ENCODE measurements around the gene MIDN.

The MIDN gene

DNA sequence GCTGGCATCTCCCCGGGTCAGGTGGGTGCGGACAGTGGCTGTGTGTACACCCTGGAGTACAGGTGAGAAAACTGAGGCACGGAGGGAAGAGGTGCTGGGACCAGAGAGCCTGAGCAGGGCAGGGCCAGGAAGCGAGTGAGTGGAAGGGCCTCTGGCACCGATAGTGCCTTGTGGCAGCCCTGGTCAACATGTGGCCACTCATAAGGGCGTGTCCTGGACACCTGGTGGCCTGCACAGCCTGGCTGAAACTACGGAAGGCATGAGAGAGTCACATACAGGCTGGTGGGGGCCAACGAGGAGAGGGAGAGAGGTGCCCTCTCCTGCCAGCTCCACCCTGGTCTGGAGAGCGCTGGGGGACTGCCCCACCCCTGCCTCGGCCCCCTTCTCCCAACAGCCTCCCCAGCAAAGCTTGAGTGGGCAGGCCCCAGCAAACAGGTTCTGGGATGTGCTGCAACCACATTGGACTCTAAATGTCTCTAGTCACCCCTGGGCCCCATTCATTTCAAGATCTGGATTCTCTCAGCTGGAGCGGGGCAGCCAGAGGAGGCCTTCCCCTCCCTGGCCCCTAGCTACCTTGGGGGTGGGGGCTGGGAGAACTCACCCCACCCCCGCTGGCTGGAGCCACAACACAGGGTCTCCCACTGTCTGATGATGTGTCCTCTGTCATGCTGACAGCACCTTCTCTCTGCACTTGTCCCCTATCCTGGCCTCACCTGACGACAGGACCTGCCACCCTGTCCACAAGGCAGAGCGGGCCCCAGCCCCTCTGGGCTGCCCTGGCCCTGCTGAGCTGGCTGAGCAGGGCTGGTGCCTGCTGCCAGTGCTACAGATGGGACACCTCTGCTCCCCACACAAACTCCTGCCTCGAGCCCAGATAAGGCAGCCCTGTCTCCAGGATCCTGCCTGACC, 16.4 kb upstream of the MIDN start:
- DNase-seq: no peak

DNA sequence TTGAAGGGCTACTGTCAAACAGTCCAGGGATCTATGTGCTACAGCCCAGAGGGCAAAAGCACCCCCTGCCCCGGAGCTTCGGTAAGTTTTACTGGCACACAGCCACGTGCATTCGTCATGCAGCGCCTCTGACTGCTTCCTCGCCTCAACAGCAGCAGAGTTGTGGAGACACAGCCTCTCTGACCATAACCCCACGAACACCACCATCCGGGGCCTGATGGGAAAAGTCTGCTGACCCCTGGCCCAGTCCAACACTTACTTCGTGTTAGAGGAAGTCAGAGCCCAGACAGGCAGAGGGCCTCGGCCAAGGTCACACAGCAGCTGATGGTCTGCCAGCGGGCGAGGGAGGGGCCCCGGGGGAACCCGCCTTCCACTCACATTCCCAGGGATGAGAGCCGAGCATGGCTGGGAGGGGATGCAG, 15.7 kb upstream of the MIDN start:
- peak in 1 of 56 donors; percentile 23 for DNase-seq

DNA sequence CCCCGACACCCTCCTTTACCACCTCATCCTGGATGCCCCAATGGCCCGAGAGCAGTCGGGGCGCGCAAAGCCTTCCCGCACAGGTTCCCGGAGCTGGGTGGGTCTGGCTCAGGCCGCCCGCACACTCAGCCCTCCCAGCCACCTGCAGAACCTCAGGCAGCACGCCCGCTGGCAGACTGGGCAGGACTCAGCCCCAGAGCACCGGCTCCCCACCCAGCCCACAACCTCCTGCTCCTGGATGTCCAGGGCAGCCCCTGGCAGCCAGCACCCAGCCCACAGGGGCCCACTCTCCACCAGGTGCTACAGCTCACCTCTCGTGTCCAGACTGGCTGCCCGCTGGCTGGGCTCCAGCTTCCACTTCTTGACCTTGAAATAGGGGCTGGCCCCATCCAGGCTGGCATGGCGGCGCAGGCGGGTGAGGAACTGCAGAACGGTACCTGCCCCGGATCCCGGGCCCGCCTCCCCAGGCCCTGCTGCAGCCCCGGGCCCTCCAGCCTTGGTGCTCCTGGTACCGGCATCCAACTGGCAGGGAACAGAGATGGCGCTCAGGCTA, 15.2 kb upstream of the MIDN start:
- no peak for DNase-seq

DNA sequence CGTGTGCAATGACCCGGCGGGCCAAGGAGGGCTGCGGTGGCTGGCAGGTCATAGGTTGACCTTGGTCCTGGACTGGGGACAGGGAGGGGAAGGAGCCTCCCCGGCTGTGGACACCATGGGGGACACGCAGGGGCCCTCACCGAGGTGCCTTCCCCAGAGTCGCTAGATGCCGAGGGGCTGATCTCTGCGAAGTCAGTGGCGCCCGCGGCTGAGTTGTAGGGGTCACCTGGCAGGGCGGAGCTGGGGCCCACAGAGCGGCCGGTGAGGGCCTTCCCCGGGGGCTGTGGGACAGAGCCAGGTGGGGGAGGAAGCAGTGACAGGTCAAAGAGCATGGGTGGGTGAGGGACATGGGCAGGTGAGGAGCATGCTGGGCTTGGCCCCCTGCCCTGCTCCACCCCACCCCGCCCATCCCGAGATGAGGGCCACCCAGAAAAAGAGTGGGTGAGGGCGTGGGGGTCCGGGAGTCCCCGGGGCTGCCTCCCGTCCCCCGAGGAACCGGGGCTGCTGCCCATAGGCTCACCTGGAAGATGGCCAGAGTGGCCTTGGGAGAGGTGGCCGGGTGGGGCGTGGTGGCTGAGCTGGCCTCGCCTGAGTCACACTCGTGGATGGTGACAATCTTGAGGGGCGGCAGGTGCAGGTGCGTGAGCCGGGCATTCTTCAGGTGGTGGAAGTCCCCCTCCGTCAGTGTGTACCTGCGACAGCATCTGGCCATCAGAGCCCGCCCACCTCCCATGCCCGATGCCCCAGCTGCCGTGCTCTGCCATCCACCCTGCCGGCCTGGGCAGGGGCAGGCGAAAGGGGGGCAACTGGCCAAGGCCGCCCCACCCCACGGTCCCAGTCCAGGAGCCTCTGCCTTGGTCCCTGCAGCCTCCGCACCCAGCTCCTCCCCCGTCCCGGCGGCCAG, 14.1 kb upstream of the MIDN start:
- no peak for DNase-seq

DNA sequence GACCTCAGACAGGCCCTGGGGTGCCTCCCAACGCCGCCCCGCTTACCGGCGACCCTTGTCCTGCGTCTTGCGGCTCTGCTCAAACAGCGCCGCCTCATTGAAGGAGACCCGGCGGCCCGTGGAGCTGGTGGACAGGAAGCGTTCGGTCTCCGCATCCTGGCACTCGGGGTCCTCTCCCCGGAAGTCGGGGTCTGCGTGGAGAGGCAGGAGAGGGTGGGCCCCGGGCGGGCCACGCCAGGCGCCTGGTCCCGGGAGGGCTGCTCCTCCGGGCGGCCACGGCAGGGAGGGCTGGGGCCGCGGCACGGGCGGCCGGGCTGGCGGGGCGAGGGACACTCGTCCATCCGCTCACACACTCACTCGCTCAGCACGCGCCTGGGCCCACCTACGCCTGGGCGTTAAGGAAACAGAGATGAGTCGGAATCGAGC, 13.4 kb upstream of the MIDN start:
- no peak for DNase-seq

- DNase-seq: peak in 2 of 56 donors; percentile 37 to 45
Observed at GRCh38 chr19:1235625-1236538, 12.5 kb upstream of the MIDN start.

DNA sequence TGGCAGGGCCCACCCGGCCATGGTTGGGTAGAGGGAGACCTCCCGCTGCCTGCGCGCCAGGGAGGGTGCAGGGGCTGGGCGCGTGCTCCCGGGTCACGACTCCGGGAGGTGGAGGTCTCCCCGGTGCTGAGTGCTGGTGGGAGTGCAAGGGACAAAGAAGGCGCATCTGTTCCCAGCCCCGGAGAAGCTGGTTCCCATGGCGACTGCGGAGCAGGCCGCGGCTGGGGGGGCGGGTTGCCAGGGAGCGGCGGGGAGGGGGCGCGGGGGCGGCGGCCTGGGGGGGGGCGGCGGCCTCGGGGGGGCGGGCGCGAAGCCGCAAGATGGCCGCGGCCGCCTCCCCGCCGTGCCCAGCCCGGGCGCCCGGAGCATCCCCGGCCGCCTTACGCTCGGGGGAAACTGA, 11.8 kb upstream of the MIDN start:
- DNase-seq: peak in 31 of 56 donors; percentile 16 to 80 (median 46)

GRCh38 chr19:1237027-1237659, 11.2 kb upstream of the MIDN start:
- DNase-seq: peak in 27 of 56 donors; percentile 7 to 51 (median 33)

GRCh38 chr19:1237754-1238368, 10.5 kb upstream of the MIDN start, which contains the start of gene CBARP:
Gene CBARP (minus strand): TSS chr19:1238005. CDS start chr19:1236100, 1,905 bp downstream.
- peak in 36 of 56 donors; percentile 15 to 77 (median 44) for DNase-seq

DNA sequence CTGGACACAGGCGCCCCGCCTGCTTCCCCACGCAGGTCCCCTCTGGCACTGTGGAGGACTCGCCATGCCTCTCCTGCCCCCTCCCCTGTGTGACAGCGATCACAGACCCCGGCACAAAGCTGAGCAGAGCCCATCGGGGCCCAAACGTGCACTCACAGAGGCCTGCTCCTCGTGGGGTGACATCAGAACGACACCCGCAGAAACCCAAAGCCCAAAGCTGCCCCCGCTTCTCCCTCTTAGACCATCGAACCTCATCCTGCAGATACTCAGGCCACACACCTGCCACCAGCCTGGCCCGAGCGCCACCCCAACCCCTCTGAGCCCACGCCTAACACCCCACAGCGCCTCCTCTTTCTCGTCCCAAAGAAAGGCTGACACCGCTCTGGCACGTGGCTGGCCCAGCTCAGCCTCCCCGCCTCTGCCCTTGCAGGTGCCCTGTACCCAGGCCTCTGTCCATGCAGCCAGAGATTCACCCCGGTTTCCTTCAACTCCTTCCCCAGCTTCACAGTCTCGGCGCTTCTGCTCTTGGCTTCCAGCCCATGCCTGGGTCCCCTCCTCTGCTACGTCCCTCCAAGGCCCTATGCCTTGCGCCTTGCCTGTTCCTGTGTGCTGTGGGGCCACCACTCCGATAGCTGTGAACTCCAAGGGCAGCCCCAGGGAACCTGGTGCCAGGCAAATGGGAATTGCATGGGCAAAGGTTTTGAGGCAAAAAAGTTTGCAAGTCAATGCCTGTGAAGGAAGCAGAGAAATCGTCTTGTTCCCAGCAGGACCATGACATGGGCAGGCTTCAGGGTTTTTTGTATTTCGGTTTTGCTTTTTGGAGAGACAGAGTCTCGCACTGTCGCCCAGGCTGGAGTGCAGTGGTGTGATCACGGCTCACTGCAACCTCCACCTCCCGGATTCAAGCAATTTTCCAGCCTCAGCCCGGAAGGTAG, 9.7 kb upstream of the MIDN start:
- DNase-seq: peak in 7 of 56 donors; percentile 22 to 53 (median 42)

- peak in 1 of 56 donors; percentile 59 for DNase-seq
Observed at GRCh38 chr19:1239420-1239795, 9.0 kb upstream of the MIDN start.

DNA sequence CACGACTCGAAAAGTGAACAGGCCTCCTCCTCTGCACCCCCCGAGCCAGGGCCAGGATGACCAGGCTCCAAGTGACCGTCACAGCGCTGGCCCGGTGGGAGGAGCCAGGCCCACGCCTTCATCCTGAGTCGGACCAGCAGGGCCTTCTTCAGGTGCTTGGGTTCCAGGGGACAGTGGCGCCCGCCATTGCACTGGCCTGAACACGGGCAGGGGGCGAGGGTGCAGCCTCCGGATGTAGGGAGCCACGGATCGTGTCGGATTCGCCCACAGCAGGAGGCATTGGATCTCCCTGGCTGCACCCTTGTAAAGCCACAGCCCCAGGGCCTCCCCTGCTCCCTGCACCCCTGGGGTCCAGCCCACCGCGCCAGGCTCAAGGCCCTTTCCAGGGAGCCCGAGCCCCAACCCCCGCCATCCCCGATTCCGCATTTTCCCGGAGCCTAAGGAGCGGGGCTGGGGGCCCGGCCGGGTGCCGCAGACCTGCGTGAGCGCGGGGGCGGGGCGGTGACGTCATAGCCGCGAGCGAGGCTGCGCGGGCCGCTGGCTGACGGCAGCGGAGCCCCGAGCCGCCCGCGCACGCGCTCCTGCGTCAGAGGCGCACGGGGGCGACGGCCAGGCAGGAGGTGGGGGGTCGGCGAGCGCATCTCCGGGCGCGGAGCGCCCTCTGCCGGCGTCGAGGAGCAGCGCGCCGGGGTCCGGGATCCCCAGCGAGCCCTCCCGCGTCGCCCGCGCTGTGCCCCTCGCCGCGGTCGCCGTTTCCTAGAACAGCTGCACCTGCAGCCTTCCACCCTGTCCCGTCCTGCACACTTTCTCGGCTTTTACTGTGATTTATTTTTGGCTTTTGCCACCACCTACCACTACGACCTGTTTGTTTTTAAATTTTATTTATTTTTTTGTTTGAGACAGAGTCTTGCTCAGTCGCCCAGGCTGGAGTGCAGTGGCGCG, 8.3 kb upstream of the MIDN start:
- peak in 54 of 56 donors; percentile 46 to 95 (median 81) for DNase-seq

DNA sequence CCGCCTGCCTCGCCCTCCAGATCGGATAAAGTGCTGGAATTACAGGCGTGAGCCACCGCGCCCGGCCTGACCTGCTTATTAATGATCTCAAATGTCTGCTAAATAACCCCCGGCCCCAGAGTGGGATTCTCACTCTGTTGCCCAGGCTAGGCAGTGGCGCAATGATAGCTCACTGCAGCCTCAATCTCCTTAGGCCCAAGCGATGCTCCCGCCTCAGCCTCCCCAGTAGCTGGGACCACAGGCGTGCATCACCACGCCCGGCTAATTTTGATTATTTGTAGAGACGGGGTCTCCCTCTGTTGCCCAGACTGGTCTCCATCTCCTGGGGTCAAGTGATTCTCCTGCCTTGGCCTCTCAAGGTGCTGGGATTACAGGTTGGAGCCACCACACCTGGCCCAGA, 7.5 kb upstream of the MIDN start:
- peak in 2 of 56 donors; percentile 24 to 26 for DNase-seq

DNA sequence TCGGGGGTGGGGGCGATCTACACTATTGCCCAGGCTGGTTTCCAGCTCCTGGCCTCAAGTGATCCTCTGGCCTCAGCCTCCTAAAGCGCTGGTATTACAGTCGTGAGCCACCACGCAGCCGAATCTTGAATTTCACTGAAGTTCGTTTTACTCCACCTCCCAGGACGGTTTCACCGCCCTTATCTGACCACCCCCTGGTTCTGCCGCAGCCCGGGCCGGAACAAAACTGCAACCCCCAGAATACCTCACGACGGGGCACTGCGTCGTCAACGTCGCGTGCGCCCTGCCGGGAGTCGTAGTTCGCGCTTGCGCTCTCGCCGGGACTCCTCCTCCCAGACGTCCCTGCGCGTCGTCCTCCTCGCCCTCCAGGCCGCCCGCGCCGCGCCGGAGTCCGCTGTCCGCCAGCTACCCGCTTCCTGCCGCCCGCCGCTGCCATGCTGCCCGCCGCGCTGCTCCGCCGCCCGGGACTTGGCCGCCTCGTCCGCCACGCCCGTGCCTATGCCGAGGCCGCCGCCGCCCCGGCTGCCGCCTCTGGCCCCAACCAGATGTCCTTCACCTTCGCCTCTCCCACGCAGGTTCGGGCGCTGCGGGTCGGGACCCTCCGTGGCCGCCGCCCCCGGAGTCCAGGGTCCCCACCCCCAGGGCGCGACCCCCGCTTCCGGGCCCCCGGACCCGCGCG, 6.8 kb upstream of the MIDN start, which contains the start of gene ATP5F1D:
TSS of gene ATP5F1D (plus strand) at position 335 of the 679 bp plus-strand sequence. CDS start at position 435, 100 bp downstream.
- DNase-seq: peak in 55 of 56 donors; percentile 44 to 95 (median 88)

- DNase-seq: peak in 55 of 56 donors; percentile 24 to 93 (median 73)
Observed at GRCh38 chr19:1243768-1244692, 4.4 kb upstream of the MIDN start.

Data from nucleus accumbens (tissue), 56 donors.